Posterior vena cava (tissue), 2 donors: ENCODE measurements around the gene MLLT3. TPM values are rescaled to one million over a fixed set of nuclear protein-coding genes. Genes with fewer than 3 reads are reported as not detected.

Source experiments
- DNase-seq: peaks from one replicate; pipeline ENCODE4 v3.0.0-alpha.2; 2020; ENCODE audit warnings: low spot score
- intact Hi-C, 2 donors: fragments of 100-400 bp; cut with DNase I; formaldehyde crosslinking; loops; one replicate each; pipeline versions ENCODE4 v1.14.1 to v1.14.2; 2022 to 2023
- total RNA-seq, 2 donors: library from RNA; stranded (reverse); fragmentation: NEBNext Ultra II Directional; extraction: Animal tissue kit (Norgen Biotek cat#: 25700); gene quantifications; one replicate each; pipeline ENCODE4 v1.2.1, GENCODE V29; 2021
- donor health status: DM: yes; HTN: yes; CAD: no.
- donor health status: DM: yes; HTN: yes; CAD: no.

MLLT3 gene
- total RNA-seq, 2 donors from 2014 or later = 6.5 to 7.6 TPM

DNA sequence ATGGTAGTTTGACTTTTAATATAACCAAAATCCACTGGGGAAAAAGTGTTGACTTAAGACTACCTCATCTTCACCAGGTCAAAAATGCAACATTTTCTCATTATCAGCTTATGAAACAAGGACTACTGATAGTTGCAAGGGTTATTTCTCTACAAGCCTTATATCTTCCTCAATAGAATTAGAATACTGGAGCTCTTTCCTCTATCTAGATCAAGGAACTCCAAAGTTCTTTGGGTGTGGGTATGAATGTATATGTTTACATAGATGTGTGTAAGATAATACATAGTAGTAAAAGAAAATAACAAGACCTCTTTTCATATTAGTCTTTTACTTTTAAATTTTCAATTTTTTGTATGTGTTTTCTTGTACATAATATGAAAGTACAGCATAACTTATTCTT, 244.5 kb downstream of the MLLT3 start:
- intact Hi-C loops = no loop called here
- no peak for DNase-seq

- no peak for DNase-seq
- intact Hi-C loops = no loop called here
Observed at GRCh38 chr9:20376731-20377375, 245.4 kb downstream of the MLLT3 start.

DNA sequence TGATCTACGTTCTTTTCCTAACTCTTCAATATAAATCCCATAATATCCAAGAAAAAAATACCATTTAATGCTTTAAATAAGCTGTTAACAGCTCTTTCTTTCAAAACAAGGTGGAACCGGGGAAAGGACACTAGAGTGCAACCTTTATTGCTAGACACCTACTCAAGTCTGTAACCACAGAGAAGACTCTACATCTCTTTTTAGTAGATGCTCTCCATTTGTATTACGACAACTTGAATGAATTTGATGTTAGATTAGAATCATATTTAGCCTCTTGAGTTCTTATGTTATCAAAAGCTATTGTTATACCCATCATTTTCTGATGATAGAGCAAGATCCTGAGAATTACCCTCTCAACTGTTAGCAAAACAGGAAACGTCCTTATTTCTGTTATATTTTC, 246.3 kb downstream of the MLLT3 start:
- intact Hi-C loops = no loop called here
- no peak for DNase-seq

GRCh38 chr9:20373263-20373662, 249.0 kb downstream of the MLLT3 start:
- no peak for DNase-seq
- intact Hi-C loops = no loop called here

GRCh38 chr9:20369391-20369790, 252.9 kb downstream of the MLLT3 start:
- DNase-seq = no peak
- intact Hi-C loops = no loop called here

DNA sequence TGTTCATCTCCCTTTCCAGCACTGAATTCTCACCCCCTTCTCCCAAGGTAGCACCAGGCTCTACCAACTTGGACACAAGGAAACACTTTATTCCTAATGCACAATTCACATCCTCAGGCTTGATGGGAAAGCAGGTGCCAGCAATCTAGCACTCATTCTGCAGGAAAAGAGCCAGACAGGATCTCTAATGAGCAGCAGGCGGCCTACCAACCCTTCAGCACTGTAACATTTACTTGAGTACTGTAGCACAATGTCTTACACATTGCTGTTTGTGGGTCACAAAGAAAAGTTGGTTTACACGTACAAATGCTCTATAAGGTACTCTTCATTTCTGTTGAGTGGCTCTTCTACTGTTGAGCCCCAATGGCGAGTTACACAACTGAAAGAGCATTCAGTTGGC, 254.4 kb downstream of the MLLT3 start:
- intact Hi-C loops = no loop called here
- DNase-seq = no peak

DNA sequence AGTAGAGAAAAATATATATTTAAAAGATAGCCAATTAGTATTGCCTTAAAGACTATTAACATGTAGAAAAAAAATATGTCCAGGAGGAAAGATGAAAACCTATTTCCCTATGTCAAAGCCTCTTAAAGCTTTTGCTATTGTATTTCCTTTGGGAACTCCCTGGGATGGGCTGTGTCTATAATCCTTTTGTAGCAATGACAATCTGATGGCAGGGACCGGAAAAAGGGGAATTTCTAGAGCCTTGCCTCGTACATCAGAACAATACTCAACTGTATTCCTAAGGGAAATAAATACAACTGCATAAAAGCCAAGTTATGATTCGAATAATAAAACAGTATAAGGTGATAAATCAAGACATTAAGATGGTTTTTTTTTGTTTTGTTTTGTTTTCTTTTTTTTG, 257.3 kb downstream of the MLLT3 start:
- intact Hi-C loops = no loop called here
- DNase-seq = no peak

DNA sequence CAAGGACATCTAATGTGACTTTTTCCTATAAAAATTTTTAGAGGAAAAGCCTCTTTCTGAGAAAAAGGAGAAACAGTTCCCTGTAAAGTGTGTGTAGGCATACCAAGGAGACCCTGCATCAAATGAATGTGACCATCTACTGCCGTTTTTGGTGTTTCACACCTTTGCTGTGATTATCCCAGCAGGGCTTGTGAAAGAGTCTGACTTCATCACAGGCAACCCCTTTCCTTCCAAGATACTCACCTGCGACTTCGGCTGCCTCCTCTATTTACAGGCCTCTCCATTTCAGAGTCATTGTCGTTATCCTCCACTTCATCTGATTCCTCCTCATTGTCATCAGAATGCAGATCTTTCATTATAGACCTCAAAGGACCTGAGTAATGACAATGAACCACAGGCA, 259.1 kb downstream of the MLLT3 start:
- intact Hi-C loops = no loop called here

GRCh38 chr9:20361656-20362570, 260.4 kb downstream of the MLLT3 start:
- intact Hi-C loops = no loop called here

More for the DNA sequence above, 259.1 kb downstream of the MLLT3 start:
- no peak for DNase-seq

DNA sequence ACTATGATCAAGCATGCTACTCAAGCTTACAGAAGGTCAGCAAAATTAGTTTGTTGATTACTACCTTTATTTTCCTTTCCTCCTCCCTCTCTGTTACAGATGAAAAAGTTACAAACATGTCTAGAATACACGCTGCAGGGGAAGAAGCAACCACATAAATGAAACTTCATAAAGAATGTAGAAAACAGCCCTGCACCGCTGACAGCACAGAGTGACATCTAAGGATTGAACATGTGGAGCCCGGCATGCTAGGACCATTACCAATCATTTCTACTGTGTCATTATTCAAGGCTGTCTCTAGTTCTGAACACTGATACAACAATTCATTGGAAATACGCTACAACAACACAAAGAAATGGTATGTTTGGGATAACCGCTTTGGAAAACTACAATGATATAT, 261.1 kb downstream of the MLLT3 start:
- no peak for DNase-seq
- intact Hi-C loops = no loop called here

More at GRCh38 chr9:20361656-20362570, 260.4 kb downstream of the MLLT3 start:
- DNase-seq = no peak

- intact Hi-C loops = loop anchor here (5.0 to 10.0 kb wide), 3 partner anchors 264 to 584 kb away; partner anchors contain the start of gene MLLT3 (in 2 of the 2)
Observed at GRCh38 chr9:20358207-20358606, 264.1 kb downstream of the MLLT3 start.

GRCh38 chr9:20357037-20357432, 265.3 kb downstream of the MLLT3 start:
- no peak for DNase-seq
- intact Hi-C loops = loop anchor here (5.0 to 10.0 kb wide), 3 partner anchors 265 to 585 kb away; partner anchors contain the start of gene MLLT3 (in 2 of the 2)

More at GRCh38 chr9:20358207-20358606, 264.1 kb downstream of the MLLT3 start:
- DNase-seq = no peak

GRCh38 chr9:20356403-20357036, 265.8 kb downstream of the MLLT3 start:
- DNase-seq = no peak

DNA sequence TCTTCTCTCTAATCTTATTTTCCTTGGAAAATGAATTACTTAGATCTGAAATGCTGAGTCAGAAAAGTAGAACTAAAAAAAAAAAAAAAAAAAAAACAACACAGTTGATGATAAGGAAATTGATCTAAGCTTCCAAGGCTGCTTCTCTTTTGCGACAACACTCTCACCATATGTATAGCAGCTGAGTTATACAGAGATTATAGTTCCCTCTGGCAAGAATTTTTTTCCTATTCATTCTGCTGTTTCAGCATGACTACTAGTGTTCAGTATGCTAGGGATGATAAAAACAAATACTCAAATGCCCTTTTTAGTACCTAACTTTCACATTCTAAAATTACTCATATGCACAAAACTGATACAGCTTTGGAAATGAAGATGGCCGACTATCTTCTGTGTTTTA, 267.3 kb downstream of the MLLT3 start:
- intact Hi-C loops = loop anchor here (5.0 to 10.0 kb wide), 3 partner anchors 267 to 587 kb away; partner anchors contain the start of gene MLLT3 (in 2 of the 2)
- no peak for DNase-seq

More at GRCh38 chr9:20356403-20357036, 265.8 kb downstream of the MLLT3 start:
- intact Hi-C loops = loop anchor here (5.0 to 10.0 kb wide), 3 partner anchors 266 to 586 kb away; partner anchors contain the start of gene MLLT3 (in 2 of the 2)

GRCh38 chr9:20353931-20354652, 268.2 kb downstream of the MLLT3 start:
- DNase-seq = no peak
- intact Hi-C loops = loop anchor here in 1 of 2 donors (10.0 kb wide), 1 partner anchor 271 kb away; the partner anchor contains the start of gene MLLT3

GRCh38 chr9:20353524-20353923, 268.8 kb downstream of the MLLT3 start:
- DNase-seq = no peak
- intact Hi-C loops = loop anchor here in 1 of 2 donors (10.0 kb wide), 1 partner anchor 271 kb away; the partner anchor contains the start of gene MLLT3

DNA sequence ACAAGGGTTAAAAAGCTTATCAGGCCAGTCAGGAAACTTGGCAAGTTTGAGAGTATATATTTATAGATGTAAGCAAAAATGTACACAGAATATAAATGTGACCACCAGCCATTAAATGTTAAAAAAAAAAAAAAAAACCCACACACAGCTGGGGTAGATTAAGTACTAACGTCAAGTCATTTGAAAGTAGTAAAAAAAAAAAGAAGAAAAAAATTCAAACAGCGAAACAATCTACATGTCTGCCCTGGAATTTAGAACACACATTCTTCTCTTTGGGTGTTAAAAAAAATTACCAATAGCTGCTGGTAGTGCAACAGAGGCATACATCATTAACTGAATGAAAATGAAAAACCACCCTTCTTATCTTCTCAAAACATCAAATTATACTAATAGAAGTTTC, 269.7 kb downstream of the MLLT3 start:
- no peak for DNase-seq
- intact Hi-C loops = loop anchor here in 1 of 2 donors (10.0 kb wide), 1 partner anchor 272 kb away; the partner anchor contains the start of gene MLLT3

- intact Hi-C loops = loop anchor here in 1 of 2 donors (10.0 kb wide), 1 partner anchor 273 kb away; the partner anchor contains the start of gene MLLT3
- no peak for DNase-seq
Observed at GRCh38 chr9:20351715-20352114, 270.6 kb downstream of the MLLT3 start.

DNA sequence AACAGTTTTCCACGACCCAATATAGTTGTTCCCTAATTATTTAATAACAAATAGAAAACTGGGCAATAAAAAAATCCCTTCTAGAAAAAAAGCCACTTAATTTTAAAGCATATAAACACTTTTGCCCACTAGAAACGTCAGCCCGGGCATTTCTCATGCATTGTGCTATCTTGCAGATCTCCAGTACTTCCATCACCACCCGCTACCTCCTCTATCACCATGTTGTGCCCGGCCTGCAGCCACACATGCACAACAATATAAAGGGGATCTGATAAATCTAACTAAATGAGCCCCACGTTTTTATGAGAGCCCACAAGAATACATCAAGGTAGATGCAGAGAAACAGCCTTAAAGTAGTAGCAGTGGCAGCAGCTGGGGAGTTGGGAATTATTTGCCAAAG, 272.7 kb downstream of the MLLT3 start:
- intact Hi-C loops = no loop called here

More for the DNA sequence above, 272.7 kb downstream of the MLLT3 start:
- no peak for DNase-seq
